K562 (cell line): ENCODE measurements around the gene WDFY2. TPM values are rescaled to one million over a fixed set of nuclear protein-coding genes. Genes with fewer than 3 reads are reported as not detected.
A peak's percentile ranks its signal among the peaks of the same experiment; 100 is the strongest.

ENCODE experiments used
- CTCF ChIP-seq, 3 experiments: IDR thresholded peaks in 2 of 3; conservative IDR thresholded peaks in 1 of 3; 2 replicates each; pipeline ENCODE4 v1.5.1; 2011 to 2012; ENCODE audit warnings: low read length in 3 of 3, mild to moderate bottlenecking in 3 of 3, control low read depth in 2 of 3, improper control_type of control experiment in 1 of 3, inconsistent platforms in 1 of 3, low read depth in 1 of 3, mixed read lengths in 1 of 3, moderate library complexity in 1 of 3; ENCODE audit not compliant: insufficient read depth in 2 of 3
- REST ChIP-seq, 2 experiments: fragments of 450-650 bp; formaldehyde crosslinking in 1 of 2; IDR thresholded peaks; 2 replicates each; pipeline versions ENCODE4 v1.4.0 to v1.6.1; 2014 to 2020; ENCODE audit warnings: mild to moderate bottlenecking in 2 of 2, borderline replicate concordance in 1 of 2, low read depth in 1 of 2
- polyA plus RNA-seq, 8 experiments: library from polyadenylated mRNA; depleted of rRNA in 4 of 8; stranded (reverse) in 5 of 8; unstranded in 3 of 8; fragments of >200 nt; fragmentation: Nextera tagmentation in 2 of 8; fragmentation: Illumina TruSeq in 1 of 8; extraction: Ambion mirVana in 2 of 8; extraction: Trizol in 1 of 8; gene quantifications; 2 replicates each; pipeline versions ENCODE4 v1.2.1 to v1.2.3, GENCODE V29; 2011 to 2014; ENCODE audit warnings: inconsistent platforms in 1 of 8, missing spikeins in 1 of 8
- total RNA-seq, 7 experiments: library from RNA; depleted of rRNA in 6 of 7; stranded (reverse); fragments of >200 nt in 6 of 7; fragmentation: Illumina TruSeq in 2 of 7; extraction: Trizol in 2 of 7; gene quantifications; 2 replicates each; pipeline versions ENCODE4 v1.2.1 to v1.2.3, GENCODE V29; 2011 to 2021; ENCODE audit warnings: low replicate concordance in 1 of 7

Gene WDFY2
- total and polyA plus RNA-seq, 9 of the 15 experiments (the other 6 are each of a cell fraction or from before 2014, with no cell fraction given): 0.66 to 6.4 (median 4.4) TPM

- peak; percentile 64; the same call in 1 of the 2 replicates for TF ChIP-seq REST (IDR thresholded peaks at IDR 0.05; ENCODE audit: borderline replicate concordance)
- TF ChIP-seq REST (CRISPR knock-in tag; IDR thresholded peaks at IDR 0.05; ENCODE audit: low read depth): no peak
- TF ChIP-seq CTCF (IDR thresholded peaks at IDR 0.05 in 2 of 3, conservative IDR thresholded peaks at IDR 0.05 in 1 of 3; ENCODE audit: insufficient read depth in 2 of 3, low read depth in 1 of 3, low read length in 3 of 3): peak; percentile 67 to 80 (median 77)
- TF ChIP-seq, all 486 proteins: peak for 7
Measured at GRCh38 chr13:51814825-51815650, 230.8 kb downstream of the WDFY2 start (continued).
